GM12878 (cell line): Measurements from ENCODE around the gene ANO3.

Source experiments
- CBFB ChIP-seq: IDR thresholded peaks from 2 replicates; pipeline ENCODE4 v1.6.1; 2016; ENCODE audit warnings: antibody characterized with exemption, low read depth
- PML ChIP-seq: IDR thresholded peaks from 2 replicates; pipeline ENCODE4 v1.6.1; 2012; ENCODE audit warnings: low read length, inconsistent platforms

- TF ChIP-seq CBFB = no peak
- no peak for TF ChIP-seq PML
Observed at GRCh38 chr11:26665946-26666345, 334.0 kb downstream of the ANO3 start.
